Glomerular visceral epithelial cell (primary cell): ENCODE results near the gene AHNAK2.

Experiments
- DNase-seq: peaks from one replicate; pipeline ENCODE4 v3.0.0-alpha.2; 2016; ENCODE audit errors: extremely low spot score

The AHNAK2 gene

GRCh38 chr14:104939666-104940410 lies 38.3 kb downstream of the AHNAK2 start:
- no peak for DNase-seq

- DNase-seq, result no peak
Measured at GRCh38 chr14:104938960-104939359, 39.2 kb downstream of the AHNAK2 start.

- no peak for DNase-seq
Measured at GRCh38 chr14:104938436-104938835, 39.7 kb downstream of the AHNAK2 start.

- DNase-seq, result no peak
Measured at GRCh38 chr14:104937694-104938365, 40.3 kb downstream of the AHNAK2 start.

GRCh38 chr14:104937161-104937560 lies 41.0 kb downstream of the AHNAK2 start:
- no peak for DNase-seq

- no peak for DNase-seq
Measured at GRCh38 chr14:104936361-104937155, 41.6 kb downstream of the AHNAK2 start.

GRCh38 chr14:104935955-104936354 lies 42.2 kb downstream of the AHNAK2 start:
- DNase-seq, result no peak

- no peak for DNase-seq
Measured at GRCh38 chr14:104935026-104935650, 43.0 kb downstream of the AHNAK2 start.

- no peak for DNase-seq
Measured at GRCh38 chr14:104933746-104934733, 44.1 kb downstream of the AHNAK2 start.

- peak; percentile 80 for DNase-seq
Measured at GRCh38 chr14:104932676-104933631, 45.2 kb downstream of the AHNAK2 start.

- no peak for DNase-seq
Measured at GRCh38 chr14:104931771-104932675, 46.2 kb downstream of the AHNAK2 start.

GRCh38 chr14:104931304-104931770 lies 46.8 kb downstream of the AHNAK2 start:
- DNase-seq, result no peak

GRCh38 chr14:104930526-104931303 lies 47.5 kb downstream of the AHNAK2 start:
- no peak for DNase-seq

GRCh38 chr14:104929268-104930230 lies 48.6 kb downstream of the AHNAK2 start:
- DNase-seq, result no peak

- DNase-seq, result no peak
Measured at GRCh38 chr14:104928391-104929133, 49.6 kb downstream of the AHNAK2 start.

- DNase-seq, result no peak
Measured at GRCh38 chr14:104927901-104928300, 50.3 kb downstream of the AHNAK2 start.
